D721Med (cell line): ENCODE measurements around the gene CD47.

ENCODE experiments used
- DNase-seq: peaks from one replicate; pipeline ENCODE4 v3.0.0; 2011; ENCODE audit warnings: low spot score; ENCODE audit not compliant: insufficient read length
- FAIRE-seq: peaks from 2 replicates; lab custom pipeline; 2011; peaks lifted over from hg19 to GRCh38; lab: Jason Lieb, UNC
- CTCF ChIP-seq: IDR thresholded peaks from 2 replicates; pipeline ENCODE4 v1.5.1; 2012; ENCODE audit warnings: mild to moderate bottlenecking, control low read depth; ENCODE audit not compliant: insufficient read depth; ENCODE audit errors: missing control alignments

The CD47 gene

GRCh38 chr3:107999215-107999775, 91.5 kb downstream of the CD47 start:
- TF ChIP-seq CTCF: no peak
- no peak for DNase-seq
- FAIRE-seq: no peak

- DNase-seq (no peak), FAIRE-seq (no peak)
- no peak for TF ChIP-seq CTCF
These were observed 93.2 kb downstream of the CD47 start for GRCh38 chr3:107997671-107998070.

- DNase-seq (no peak), FAIRE-seq (no peak)
- TF ChIP-seq CTCF: no peak
These were observed 95.0 kb downstream of the CD47 start for GRCh38 chr3:107995823-107996222.

GRCh38 chr3:107994956-107995715, 95.7 kb downstream of the CD47 start:
- DNase-seq (no peak), FAIRE-seq (no peak)
- no peak for TF ChIP-seq CTCF

- TF ChIP-seq CTCF: no peak
- no peak for DNase-seq
- FAIRE-seq: no peak
These were observed 96.7 kb downstream of the CD47 start for GRCh38 chr3:107994181-107994580.

GRCh38 chr3:107993771-107994170, 97.1 kb downstream of the CD47 start:
- FAIRE-seq (no peak), DNase-seq (no peak)
- no peak for TF ChIP-seq CTCF
